ENCODE results near the gene RPS15.

RPS15 gene

DNA sequence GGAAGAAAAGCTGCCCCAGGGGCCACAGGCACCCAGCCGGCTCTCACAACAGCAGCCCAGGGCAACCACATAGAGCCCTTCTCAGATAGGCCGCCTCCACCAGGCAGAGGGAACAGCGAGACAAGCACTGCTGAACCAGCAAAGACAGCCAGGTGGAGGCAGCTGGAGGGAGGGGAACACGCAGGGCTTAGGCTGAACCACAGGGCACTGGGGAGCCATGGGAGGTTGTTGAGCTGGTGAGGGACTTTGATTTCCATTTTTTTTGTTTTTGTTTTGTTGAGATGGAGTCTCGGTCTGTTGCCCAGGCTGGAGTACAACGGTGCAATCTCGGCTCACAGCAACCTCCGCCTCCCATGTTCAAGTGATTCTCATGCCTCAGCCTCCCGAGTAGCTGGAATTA is 40.4 kb upstream of the RPS15 start:
- H3K4me3 ChIP-seq (ENCODE audit: low read depth, low read length) = no peak overlapping the region
- TF ChIP-seq, protein P1, sequence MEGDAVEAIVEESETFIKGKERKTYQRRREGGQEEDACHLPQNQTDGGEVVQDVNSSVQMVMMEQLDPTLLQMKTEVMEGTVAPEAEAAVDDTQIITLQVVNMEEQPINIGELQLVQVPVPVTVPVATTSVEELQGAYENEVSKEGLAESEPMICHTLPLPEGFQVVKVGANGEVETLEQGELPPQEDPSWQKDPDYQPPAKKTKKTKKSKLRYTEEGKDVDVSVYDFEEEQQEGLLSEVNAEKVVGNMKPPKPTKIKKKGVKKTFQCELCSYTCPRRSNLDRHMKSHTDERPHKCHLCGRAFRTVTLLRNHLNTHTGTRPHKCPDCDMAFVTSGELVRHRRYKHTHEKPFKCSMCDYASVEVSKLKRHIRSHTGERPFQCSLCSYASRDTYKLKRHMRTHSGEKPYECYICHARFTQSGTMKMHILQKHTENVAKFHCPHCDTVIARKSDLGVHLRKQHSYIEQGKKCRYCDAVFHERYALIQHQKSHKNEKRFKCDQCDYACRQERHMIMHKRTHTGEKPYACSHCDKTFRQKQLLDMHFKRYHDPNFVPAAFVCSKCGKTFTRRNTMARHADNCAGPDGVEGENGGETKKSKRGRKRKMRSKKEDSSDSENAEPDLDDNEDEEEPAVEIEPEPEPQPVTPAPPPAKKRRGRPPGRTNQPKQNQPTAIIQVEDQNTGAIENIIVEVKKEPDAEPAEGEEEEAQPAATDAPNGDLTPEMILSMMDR (IDR thresholded peaks at IDR 0.05; ENCODE audit: control insufficient read depth, extremely low read depth, insufficient read depth) = no peak
- DNase-seq (ENCODE audit: low read depth) = no peak

- DNase-seq (ENCODE audit: low read depth) = no peak
- TF ChIP-seq, protein P1 (IDR thresholded peaks at IDR 0.05; ENCODE audit: control insufficient read depth, extremely low read depth, insufficient read depth) = no peak
- H3K4me3 ChIP-seq (ENCODE audit: low read depth, low read length) = no peak overlapping the region
Measured at GRCh38 chr19:1399079-1399478, 39.1 kb upstream of the RPS15 start.

- TF ChIP-seq, protein P1 (IDR thresholded peaks at IDR 0.05; ENCODE audit: control insufficient read depth, extremely low read depth, insufficient read depth) = no peak
- peak overlapping the region; percentile 92 for H3K4me3 ChIP-seq (ENCODE audit: low read depth, low read length)
Measured at GRCh38 chr19:1399745-1400144, 38.5 kb upstream of the RPS15 start.

GRCh38 chr19:1400281-1401137 is 37.7 kb upstream of the RPS15 start:
- peak overlapping the region; percentile 92 for H3K4me3 ChIP-seq (ENCODE audit: low read depth, low read length)
- TF ChIP-seq, protein P1 (IDR thresholded peaks at IDR 0.05; ENCODE audit: control insufficient read depth, extremely low read depth, insufficient read depth) = no peak
- DNase-seq (ENCODE audit: low read depth) = no peak

More at GRCh38 chr19:1399745-1400144, 38.5 kb upstream of the RPS15 start:
- no peak for DNase-seq (ENCODE audit: low read depth)

DNA sequence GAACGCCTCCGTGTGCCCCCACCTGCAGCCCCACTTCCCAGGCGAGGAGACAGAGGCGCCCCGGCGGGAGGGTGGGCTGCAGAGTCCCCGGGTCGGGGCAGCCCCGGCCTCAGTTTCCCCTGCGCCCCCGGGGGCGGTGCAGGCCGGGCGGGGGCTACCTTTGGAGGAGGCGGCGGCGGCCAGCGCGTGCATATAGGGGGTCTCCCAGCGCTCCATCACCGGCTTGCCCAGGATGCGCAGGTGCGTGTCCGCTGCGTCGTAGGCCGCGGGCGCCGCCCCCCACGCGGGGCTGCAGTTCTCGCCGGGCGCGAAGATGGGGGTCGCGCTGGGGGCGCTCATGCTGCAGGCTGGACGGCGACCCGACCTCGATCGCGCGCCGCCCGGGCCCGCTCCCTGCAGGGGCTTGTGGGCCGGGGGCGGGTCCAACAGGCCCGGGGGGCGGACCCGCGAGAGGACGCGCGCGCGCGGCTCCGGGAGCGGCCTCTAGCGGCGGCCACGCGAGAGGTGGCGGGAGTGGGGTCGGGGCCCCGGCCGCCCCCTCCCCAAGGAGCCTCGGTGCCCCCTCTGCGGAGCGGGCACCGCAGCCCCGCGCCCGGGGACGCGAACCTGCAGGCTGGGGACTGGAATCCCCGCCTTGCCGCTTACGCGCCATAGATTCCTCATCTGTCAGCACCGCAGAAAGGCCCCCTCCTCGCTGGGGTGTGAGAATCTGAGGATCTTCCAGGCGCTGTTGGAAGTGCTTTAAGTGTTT is 36.9 kb upstream of the RPS15 start, which contains the start of gene GAMT:
Gene GAMT, minus strand, starts transcription at position 405 of the 751 bp plus-strand sequence. Its CDS starts 66 bp downstream, at position 339.
- H3K4me3 ChIP-seq (ENCODE audit: low read depth, low read length) = peak within 1 kb of the TSS; percentile 92
- DNase-seq (ENCODE audit: low read depth) = no peak
- TF ChIP-seq, protein P1 (IDR thresholded peaks at IDR 0.05; ENCODE audit: control insufficient read depth, extremely low read depth, insufficient read depth) = peak; percentile 76

GRCh38 chr19:1401889-1402217 is 36.3 kb upstream of the RPS15 start:
- peak overlapping the region; percentile 92 for H3K4me3 ChIP-seq (ENCODE audit: low read depth, low read length)
- DNase-seq (ENCODE audit: low read depth) = no peak
- TF ChIP-seq, protein P1 (IDR thresholded peaks at IDR 0.05; ENCODE audit: control insufficient read depth, extremely low read depth, insufficient read depth) = no peak
